GM21447 (cell line): ENCODE data around the gene C1orf167.
"Not testable (repeated sequence)": the region's sequence is repeated elsewhere in the genome, so short reads cannot be mapped to it uniquely, and the experiment has no call there.

Experiments
- ATAC-seq: cut with Tn5 transposase; IDR thresholded peaks from one replicate; pipeline ENCODE4 v1.9.1; 2021; ENCODE audit not compliant: unreplicated experiment

C1orf167 gene

GRCh38 chr1:11799896-11800295 lies 37.9 kb downstream of the C1orf167 start:
- no peak for ATAC-seq

GRCh38 chr1:11800391-11800755 lies 38.4 kb downstream of the C1orf167 start:
- no peak for ATAC-seq

- ATAC-seq = no peak
Observed at GRCh38 chr1:11800756-11801433, 38.9 kb downstream of the C1orf167 start.

DNA sequence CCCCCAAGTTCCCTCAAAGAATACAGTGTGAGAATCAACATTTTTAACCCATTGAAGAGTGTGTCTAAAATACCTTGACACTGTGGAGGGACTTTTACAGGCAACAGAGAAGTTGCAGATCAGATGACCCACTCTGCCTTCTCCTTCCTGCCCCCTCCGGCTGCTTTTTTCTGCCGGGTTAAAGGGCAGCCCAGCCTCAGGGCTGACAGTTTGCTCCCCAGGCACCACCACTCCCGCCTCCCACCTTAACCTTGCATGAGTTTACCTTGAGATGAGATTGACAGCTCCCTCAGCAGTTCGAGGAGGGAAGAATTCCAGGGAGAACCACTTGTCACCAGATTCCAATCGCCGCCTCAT lies 40.6 kb downstream of the C1orf167 start:
- no peak for ATAC-seq

DNA sequence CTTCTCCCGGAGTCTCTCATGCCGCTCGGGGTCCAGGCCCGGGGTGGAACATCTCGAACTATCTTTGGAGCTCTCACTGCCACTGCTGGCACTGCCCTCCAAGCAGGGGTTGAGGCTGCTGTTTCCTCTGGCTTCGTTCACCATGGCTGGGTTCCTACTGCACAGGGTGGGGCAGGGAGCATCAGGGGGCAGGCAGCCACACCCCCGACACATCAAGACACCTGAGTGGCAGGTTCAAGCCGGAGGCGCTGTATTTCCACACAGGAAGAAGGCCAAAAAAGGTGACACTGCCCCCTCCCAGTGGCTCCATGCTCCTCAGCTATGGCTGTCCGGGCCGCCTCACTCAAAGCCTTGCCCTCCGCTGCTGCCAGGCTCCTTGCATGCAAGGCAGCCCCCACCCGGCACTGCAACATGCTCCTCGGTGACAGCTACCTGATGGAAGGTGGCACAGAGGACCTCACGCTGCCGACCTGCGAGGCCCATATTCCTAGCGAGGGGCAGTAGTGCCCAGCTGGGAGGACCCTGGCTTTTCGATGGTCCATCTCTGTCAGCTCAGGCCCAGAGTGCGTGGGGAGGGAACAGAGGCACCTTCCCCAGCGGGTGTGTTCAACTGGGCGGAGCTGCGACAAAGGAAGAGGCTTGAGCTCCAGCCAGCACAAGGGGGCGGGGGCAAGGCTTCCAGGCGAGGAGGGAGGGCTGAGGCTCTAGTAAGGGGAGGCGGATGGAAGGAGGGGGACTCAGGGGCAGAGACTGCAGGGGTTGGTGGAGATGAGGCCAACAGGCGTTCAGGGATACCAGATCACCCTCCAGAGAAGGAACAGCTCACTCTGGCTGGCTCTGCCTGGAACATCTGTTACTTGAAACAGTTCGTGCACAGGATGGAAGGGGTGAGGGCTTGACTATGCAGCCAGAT lies 41.2 kb downstream of the C1orf167 start:
- ATAC-seq = peak; percentile 34

- not testable (repeated sequence) for ATAC-seq
Observed at GRCh38 chr1:11803924-11804665, 42.1 kb downstream of the C1orf167 start.

- no peak for ATAC-seq
Observed at GRCh38 chr1:11804666-11805421, 42.9 kb downstream of the C1orf167 start.

DNA sequence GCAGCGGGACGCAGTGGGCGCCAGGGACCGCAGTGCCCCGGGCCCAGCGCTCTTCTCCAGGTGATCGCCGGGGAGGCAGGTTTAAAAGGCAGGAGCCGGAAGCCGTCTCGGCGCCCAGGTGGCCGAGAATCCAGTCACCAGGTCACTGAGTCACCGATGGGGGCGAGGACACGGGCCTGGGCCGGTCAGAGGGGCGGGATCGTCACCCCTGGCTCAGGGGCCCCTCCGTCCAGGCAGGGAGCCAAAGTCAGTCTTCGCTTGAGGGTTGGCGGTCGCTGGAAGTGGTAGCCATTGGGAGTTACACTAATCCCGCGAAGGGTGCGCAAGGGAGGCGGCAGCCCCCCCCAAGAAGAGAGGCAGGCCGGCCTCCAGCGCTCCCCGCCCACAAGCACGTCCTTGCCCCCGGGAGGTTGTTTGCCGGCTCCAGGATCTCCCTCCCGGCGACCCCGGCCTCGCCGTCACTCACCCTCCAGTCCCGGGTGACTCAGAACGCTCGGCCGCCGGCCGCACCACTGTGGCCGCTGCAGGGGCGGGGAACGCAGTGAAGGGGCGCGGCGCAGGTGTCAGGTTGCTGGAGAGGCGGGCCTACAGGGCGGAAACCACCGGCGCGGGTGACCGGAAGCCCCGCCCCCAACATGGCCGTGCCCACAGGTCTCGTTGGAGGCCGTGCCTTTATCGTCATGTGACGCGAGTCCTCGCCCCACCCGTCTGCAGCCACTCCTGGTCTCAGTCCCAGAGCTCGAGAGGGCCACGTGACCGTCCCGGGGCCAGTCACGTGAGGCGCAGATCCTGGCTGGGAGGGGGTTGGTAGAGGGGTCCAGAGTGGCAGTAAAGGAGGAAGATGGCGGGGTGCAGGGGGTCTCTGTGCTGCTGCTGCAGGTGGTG lies 43.7 kb downstream of the C1orf167 start, which contains the start of the genes CLCN6 and MTHFR:
TSS of gene CLCN6 (plus strand) at position 770 of the 885 bp plus-strand sequence. CDS start at position 842, 72 bp downstream.
TSS of gene MTHFR (minus strand) at position 543 of the 885 bp plus-strand sequence. CDS start 2,848 bp downstream, outside the sequence.
- ATAC-seq = peak; percentile 77

GRCh38 chr1:11806307-11806936 lies 44.4 kb downstream of the C1orf167 start:
- ATAC-seq = peak; percentile 33

GRCh38 chr1:11807133-11807532 lies 45.1 kb downstream of the C1orf167 start:
- no peak for ATAC-seq

- no peak for ATAC-seq
Observed at GRCh38 chr1:11813021-11813420, 51.0 kb downstream of the C1orf167 start.

GRCh38 chr1:11817192-11817591 lies 55.2 kb downstream of the C1orf167 start:
- ATAC-seq = no peak

- ATAC-seq = no peak
Observed at GRCh38 chr1:11822091-11822490, 60.1 kb downstream of the C1orf167 start.

DNA sequence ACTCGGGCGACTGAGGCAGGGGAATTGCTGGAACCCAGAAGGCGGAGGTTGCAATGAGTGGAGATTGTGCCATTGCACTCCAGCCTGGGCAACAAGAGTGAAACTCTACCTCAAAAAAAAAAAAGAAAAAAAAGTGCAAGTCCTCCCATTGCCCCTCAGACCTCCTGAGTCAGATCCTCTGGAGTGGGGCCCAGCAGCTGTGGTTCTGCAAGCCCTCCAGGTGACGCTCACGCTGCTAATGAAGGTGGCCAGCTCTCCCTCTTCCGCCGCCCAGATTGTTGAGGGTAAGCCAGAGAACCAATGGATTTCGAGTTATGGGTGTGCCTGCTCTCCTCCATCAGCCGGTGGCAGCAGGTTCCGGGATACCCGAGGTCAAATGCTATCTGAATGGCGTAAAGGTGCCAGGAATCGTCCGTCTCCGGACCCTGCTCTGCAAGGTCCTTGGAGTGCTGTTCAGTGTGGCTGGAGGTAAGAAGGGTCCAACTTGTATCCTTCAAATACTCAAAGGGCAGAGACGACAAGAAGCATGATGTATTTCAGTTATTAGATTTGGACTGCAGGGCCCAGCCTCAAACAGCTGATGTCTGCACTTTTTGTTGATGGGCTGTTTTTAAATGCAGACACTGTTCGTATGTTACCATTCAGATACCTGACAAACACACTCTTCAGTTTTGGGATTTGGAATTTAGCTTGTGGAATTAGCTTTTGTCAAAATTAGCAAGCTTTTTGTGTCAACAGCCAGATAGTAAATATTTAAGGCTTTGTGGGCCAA lies 61.6 kb downstream of the C1orf167 start:
- ATAC-seq = no peak

DNA sequence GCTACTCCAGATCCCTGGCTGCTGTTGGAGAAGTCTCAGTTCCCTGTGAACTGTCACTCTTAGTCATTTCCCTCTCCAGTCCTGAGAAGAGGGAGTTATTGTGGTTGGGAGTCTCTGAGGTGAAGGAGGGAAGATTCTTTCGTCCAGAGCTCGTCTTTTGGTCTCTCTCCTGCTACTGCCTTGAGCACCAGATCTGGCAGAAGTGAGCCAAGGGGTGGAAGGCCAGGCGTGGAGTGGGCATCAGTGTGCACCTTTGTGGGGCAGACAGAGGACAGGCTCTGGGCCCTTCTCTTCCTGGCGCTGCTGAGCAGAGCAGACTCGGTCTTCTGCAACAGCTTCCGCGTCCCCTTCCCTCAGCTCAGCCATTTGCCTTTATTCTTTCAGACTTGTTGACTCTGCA lies 63.1 kb downstream of the C1orf167 start:
- ATAC-seq = no peak

DNA sequence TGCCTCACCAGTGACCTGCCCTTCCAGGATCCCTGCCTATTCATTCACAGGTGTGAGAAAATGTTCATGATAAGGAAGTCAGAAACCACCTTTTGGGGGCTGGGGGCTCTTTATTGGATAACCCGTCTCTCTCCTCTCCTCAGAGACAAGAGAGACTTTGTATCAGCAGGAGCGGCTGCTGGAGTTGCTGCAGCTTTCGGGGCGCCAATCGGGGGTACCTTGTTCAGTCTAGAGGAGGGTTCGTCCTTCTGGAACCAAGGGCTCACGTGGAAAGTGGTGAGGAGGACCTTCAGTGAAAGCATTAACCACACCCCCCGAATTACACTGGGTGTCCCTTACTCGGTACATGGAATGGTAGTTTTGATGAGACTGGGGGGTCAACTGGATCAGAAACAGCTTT lies 65.0 kb downstream of the C1orf167 start:
- no peak for ATAC-seq

- no peak for ATAC-seq
Observed at GRCh38 chr1:11828511-11828910, 66.5 kb downstream of the C1orf167 start.

- ATAC-seq = no peak
Observed at GRCh38 chr1:11831945-11832725, 70.1 kb downstream of the C1orf167 start.
